DOHH2 (cell line): ENCODE measurements around the gene UPK3A.
A peak's percentile ranks its signal among the peaks of the same experiment; 100 is the strongest.

ENCODE experiments used
- H3F3A ChIP-seq: fragments of 200-600 bp; sonication (generic), shearing (Covaris generic); 2 replicates; pipeline ENCODE4 v1.6.0; 2016; ENCODE audit warnings: antibody characterized with exemption, mild to moderate bottlenecking; ENCODE audit not compliant: control insufficient read depth, insufficient read depth
- H3K27ac ChIP-seq: fragments of 200-600 bp; sonication (generic); 2 replicates; pipeline ENCODE4 v1.5.1; 2014; ENCODE audit warnings: low read depth, mild to moderate bottlenecking, low read length, moderate library complexity
- H3K27me3 ChIP-seq: fragments of 200-600 bp; sonication (generic); 2 replicates; pipeline ENCODE4 v1.6.1; 2014; ENCODE audit warnings: mild to moderate bottlenecking, low read length, mixed read lengths; ENCODE audit not compliant: control insufficient read depth
- H3K36me3 ChIP-seq: fragments of 200-600 bp; sonication (generic); 2 replicates; pipeline ENCODE4 v1.6.1; 2014; ENCODE audit warnings: mild to moderate bottlenecking, low read length, moderate library complexity, mixed read lengths; ENCODE audit not compliant: control insufficient read depth
- H3K4me1 ChIP-seq: fragments of 200-600 bp; sonication (generic); 2 replicates; pipeline ENCODE4 v1.6.1; 2014; ENCODE audit warnings: mild to moderate bottlenecking, low read length, mixed read lengths; ENCODE audit not compliant: control insufficient read depth
- H3K4me2 ChIP-seq: fragments of 200-600 bp; sonication (generic); 2 replicates; pipeline ENCODE4 v1.6.0; 2014; ENCODE audit warnings: mild to moderate bottlenecking, low read length, moderate library complexity
- H3K4me3 ChIP-seq: fragments of 200-600 bp; sonication (generic); 2 replicates; pipeline ENCODE4 v1.5.1; 2014; ENCODE audit warnings: mild to moderate bottlenecking, low read length, mixed read lengths
- H3K79me2 ChIP-seq: fragments of 200-600 bp; sonication (generic); 2 replicates; pipeline ENCODE4 v1.6.1; 2014; ENCODE audit warnings: mild to moderate bottlenecking, low read length, mixed read lengths; ENCODE audit not compliant: control insufficient read depth
- H3K9me2 ChIP-seq: fragments of 200-600 bp; sonication (generic); replicated peaks from 2 replicates; pipeline ENCODE4 v1.6.1; 2014; ENCODE audit warnings: mild to moderate bottlenecking, low read length, mixed read lengths; ENCODE audit not compliant: control insufficient read depth
- H3K9me3 ChIP-seq: fragments of 200-600 bp; sonication (generic); 2 replicates; pipeline ENCODE4 v1.6.1; 2014; ENCODE audit warnings: antibody characterized with exemption, low read length, mixed read lengths; ENCODE audit not compliant: control insufficient read depth, insufficient read depth
- H4K20me1 ChIP-seq: fragments of 200-600 bp; sonication (generic); 2 replicates; pipeline ENCODE4 v1.6.0; 2014; ENCODE audit warnings: low read depth, mild to moderate bottlenecking, antibody characterized with exemption, low read length, moderate library complexity; ENCODE audit not compliant: control insufficient read depth, insufficient read depth
- CTCF ChIP-seq: fragments of 200-600 bp; sonication (generic); IDR thresholded peaks from one replicate; pipeline ENCODE4 v1.5.1; 2014; ENCODE audit warnings: antibody characterized with exemption, mild to moderate bottlenecking, low read depth, low read length; ENCODE audit not compliant: poor library complexity, severe bottlenecking
- EZH2phosphoT487 ChIP-seq: fragments of 200-600 bp; sonication (generic); IDR thresholded peaks from 2 replicates; pipeline ENCODE4 v1.6.1; 2017; ENCODE audit warnings: borderline replicate concordance, mild to moderate bottlenecking, antibody characterized with exemption, low read length, moderate library complexity, mixed read lengths

The UPK3A gene

GRCh38 chr22:45284705-45285262 is at the start of gene UPK3A:
Gene UPK3A (plus strand): TSS chr22:45284949. CDS start chr22:45285014, 65 bp downstream.
- H3K4me2 ChIP-seq, result peak within 1 kb of the TSS; percentile 45
- no peaks in the 10 kb centered on the region for H3K36me3 ChIP-seq
- H3K9me3 ChIP-seq, result no peaks in the 10 kb centered on the region
- peaks cover 10% of the 10 kb centered on the region for H3K27me3 ChIP-seq
- H3K9me2 ChIP-seq, result no peaks in the 10 kb centered on the region
- H3K27ac ChIP-seq, result no peak within 1 kb of the TSS
- no peaks in the 10 kb centered on the region for H3F3A ChIP-seq
- no peaks in the 10 kb centered on the region for H4K20me1 ChIP-seq
- H3K4me3 ChIP-seq, result peak within 1 kb of the TSS; percentile 21
- peaks cover 31% of the 10 kb centered on the region for H3K4me1 ChIP-seq
- H3K79me2 ChIP-seq, result no peaks in the 10 kb centered on the region
- no peak for TF ChIP-seq CTCF
- TF ChIP-seq EZH2phosphoT487, result no peak

GRCh38 chr22:45235101-45235777 is 49.5 kb upstream of the UPK3A start:
- H3K4me2 ChIP-seq, result peak overlapping the region; percentile 88
- peaks cover 58% of the 10 kb centered on the region for H3K4me1 ChIP-seq
- H3F3A ChIP-seq, result peaks cover 7% of the 10 kb centered on the region; the same call in 1 of the 2 replicates
- peaks cover 26% of the 10 kb centered on the region for H4K20me1 ChIP-seq
- H3K4me3 ChIP-seq, result peak overlapping the region; percentile 63
- TF ChIP-seq CTCF, result no peak
- no peak for TF ChIP-seq EZH2phosphoT487
- peaks cover 49% of the 10 kb centered on the region for H3K36me3 ChIP-seq
- H3K27me3 ChIP-seq, result no peaks in the 10 kb centered on the region
- H3K9me2 ChIP-seq, result no peaks in the 10 kb centered on the region
- peaks cover 83% of the 10 kb centered on the region for H3K79me2 ChIP-seq
- H3K9me3 ChIP-seq, result no peaks in the 10 kb centered on the region
- peak overlapping the region; percentile 76 for H3K27ac ChIP-seq

GRCh38 chr22:45235851-45236342 is 48.9 kb upstream of the UPK3A start:
- Histone ChIP-seq H3F3A (peaks cover 7% of the 10 kb centered on the region; the same call in 1 of the 2 replicates), H3K4me1 (peaks cover 58% of the 10 kb centered on the region), H3K9me2 (no peaks in the 10 kb centered on the region), H3K27ac (peak overlapping the region; percentile 76), H3K4me3 (peak overlapping the region; percentile 63), H3K36me3 (peaks cover 49% of the 10 kb centered on the region), H3K9me3 (no peaks in the 10 kb centered on the region), H3K79me2 (peaks cover 85% of the 10 kb centered on the region), H3K4me2 (peak overlapping the region; percentile 88), H4K20me1 (peaks cover 26% of the 10 kb centered on the region), H3K27me3 (no peaks in the 10 kb centered on the region)
- TF ChIP-seq CTCF (no peak), EZH2phosphoT487 (no peak)
